ENCODE results near the gene OR8D1.

GRCh38 chr11:124331873-124332272 lies 18.1 kb upstream of the OR8D1 start:
- TF ChIP-seq CTCF (IDR thresholded peaks at IDR 0.05; ENCODE audit: insufficient read depth, low read length) (no peak), POLR2AphosphoS5 (IDR thresholded peaks at IDR 0.05; ENCODE audit: low read depth) (no peak), GABPA (IDR thresholded peaks at IDR 0.05; ENCODE audit: low read depth) (no peak), REST (IDR thresholded peaks at IDR 0.05; ENCODE audit: insufficient replicate concordance, low read depth) (no peak), SPI1 (IDR thresholded peaks at IDR 0.05; ENCODE audit: borderline replicate concordance, low read depth) (no peak)

Data from HL-60 (cell line).